VCaP (cell line): ENCODE measurements around the gene TES.

ENCODE experiments used
- H3K27ac ChIP-seq: fragments of 450-650 bp; 2 replicates; pipeline ENCODE4 v1.5.1; 2017
- TF ChIP-seq, protein P1 (sequence below): fragments of 450-650 bp; conservative IDR thresholded peaks from 2 replicates; pipeline ENCODE4 v1.5.1; 2017; ENCODE audit warnings: mild to moderate bottlenecking, moderate library complexity

TES gene

DNA sequence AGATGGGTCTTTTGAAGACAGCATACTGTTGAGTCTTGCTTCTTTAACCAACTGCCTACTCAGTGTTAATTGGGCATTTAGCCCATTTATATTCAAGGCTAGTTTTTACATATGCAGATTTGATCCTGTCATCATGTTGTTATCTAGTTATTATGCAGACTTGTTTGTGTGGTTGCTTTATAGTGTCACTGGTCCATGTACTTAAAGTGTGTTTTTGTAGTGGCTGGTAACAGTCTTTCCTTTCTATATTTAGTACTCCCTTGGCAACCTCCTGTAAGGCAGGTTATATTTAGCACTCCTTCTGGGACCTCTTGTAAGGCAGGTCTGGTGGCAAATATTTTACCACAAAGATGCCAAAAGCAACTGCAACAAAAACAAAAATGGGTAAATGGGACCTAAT is 66.7 kb downstream of the TES start:
- TF ChIP-seq, protein P1, sequence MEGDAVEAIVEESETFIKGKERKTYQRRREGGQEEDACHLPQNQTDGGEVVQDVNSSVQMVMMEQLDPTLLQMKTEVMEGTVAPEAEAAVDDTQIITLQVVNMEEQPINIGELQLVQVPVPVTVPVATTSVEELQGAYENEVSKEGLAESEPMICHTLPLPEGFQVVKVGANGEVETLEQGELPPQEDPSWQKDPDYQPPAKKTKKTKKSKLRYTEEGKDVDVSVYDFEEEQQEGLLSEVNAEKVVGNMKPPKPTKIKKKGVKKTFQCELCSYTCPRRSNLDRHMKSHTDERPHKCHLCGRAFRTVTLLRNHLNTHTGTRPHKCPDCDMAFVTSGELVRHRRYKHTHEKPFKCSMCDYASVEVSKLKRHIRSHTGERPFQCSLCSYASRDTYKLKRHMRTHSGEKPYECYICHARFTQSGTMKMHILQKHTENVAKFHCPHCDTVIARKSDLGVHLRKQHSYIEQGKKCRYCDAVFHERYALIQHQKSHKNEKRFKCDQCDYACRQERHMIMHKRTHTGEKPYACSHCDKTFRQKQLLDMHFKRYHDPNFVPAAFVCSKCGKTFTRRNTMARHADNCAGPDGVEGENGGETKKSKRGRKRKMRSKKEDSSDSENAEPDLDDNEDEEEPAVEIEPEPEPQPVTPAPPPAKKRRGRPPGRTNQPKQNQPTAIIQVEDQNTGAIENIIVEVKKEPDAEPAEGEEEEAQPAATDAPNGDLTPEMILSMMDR, result no peak
- no peak overlapping the region for H3K27ac ChIP-seq

DNA sequence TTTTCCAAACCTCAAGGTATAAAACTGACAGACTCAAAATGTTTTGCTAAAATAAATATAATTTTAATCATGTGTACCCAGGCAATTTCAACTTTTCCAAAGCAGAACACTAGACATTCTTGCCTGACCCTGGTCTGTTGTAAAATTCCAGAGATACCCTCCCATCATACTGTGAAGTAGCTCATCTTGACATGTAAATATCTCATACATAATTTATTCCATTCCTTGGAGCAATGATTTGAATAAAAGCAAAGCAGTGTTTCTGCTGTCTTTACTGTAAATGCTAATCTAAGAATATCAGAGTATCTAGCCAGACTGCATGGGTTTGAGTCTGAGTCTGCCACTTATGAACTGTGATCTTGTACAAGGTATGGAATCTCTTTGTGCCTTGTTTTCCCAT is 68.9 kb downstream of the TES start:
- no peak overlapping the region for H3K27ac ChIP-seq
- TF ChIP-seq, protein P1, result no peak

DNA sequence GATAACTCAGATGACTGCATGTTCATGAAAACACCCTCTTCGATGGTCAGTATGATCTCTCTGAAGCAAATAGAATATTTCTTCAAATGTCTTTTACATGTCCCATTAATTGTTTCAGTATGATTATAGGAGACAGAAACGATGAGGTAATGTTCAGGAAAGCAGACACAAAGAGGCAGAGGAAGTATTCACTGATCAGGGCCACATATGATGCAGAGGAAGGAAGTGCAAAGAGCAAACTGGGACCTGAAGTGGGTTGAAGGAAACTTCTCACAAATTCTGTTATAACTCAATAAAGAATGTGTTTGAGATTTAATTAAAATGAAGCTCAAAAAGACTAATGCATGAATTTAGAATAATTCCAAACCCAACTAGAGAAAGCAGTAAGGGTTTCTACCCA is 70.5 kb downstream of the TES start:
- H3K27ac ChIP-seq, result no peak overlapping the region
- TF ChIP-seq, protein P1, result no peak

DNA sequence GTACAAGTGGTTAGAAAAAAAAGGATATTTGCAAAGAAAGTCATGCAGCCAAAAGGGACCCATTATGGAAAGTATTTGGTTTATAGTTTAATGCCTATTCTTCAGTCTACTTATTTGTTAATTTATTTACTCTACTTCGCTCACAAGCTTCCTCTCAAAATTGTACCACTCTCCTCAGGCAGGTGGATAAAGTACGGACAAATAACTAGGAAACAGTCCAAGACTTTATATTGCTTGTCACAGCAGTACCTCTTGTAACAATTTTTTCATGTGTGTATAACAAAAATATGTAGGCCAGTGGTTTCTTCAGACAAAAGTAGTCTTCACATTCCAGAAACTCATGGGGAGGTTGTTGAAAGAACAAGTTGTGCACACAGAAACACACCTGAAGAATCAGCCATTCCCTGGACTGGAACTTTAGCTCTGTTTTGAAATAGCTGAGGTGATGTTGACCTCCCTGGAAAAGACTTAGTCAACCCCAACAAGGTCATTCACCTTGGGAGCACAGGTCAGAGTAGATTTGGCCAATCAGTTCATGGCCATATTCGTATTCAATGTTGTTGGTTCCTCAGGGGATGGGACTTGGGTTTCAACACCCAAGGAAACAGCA is 73.4 kb downstream of the TES start:
- H3K27ac ChIP-seq, result no peak overlapping the region
- TF ChIP-seq, protein P1, result no peak

DNA sequence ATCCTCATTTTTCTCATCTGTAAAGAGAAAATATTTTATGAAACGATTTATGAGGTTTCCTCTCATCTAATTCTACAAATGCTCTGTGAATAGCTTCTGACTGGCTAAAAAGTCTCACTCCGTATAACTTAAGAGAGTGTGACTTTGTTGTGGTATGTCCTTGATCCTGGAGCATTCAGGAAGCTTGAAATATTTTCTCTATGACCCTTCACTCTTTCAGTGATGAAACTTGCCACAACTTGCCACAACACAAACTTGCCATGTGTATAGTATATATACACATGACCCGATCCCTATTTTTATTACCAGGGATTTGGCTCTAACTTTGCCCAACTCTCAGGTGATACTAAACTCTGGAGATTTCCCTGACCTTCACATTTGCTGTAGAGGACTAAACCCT is 74.1 kb downstream of the TES start:
- H3K27ac ChIP-seq, result no peak overlapping the region
- TF ChIP-seq, protein P1, result no peak

DNA sequence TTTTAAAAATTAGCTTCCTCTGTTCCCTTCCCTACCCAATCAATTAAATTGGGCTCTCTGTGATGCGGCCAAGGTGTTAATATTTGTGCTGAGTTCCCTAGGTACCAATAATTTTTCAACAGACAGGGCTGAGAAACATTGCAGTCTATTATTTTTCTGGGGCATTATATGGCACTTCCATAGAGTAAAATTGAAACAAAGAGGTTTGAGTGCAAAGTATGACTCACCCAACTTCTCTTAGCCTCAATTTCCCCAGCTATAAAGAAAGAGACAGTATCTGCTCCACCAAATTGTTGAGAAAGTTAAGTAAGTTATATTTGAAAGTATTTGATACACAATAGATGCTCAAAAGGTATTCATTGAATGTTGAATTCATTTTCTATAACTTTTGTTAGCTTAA is 74.9 kb downstream of the TES start:
- no peak overlapping the region for H3K27ac ChIP-seq
- TF ChIP-seq, protein P1, result no peak

DNA sequence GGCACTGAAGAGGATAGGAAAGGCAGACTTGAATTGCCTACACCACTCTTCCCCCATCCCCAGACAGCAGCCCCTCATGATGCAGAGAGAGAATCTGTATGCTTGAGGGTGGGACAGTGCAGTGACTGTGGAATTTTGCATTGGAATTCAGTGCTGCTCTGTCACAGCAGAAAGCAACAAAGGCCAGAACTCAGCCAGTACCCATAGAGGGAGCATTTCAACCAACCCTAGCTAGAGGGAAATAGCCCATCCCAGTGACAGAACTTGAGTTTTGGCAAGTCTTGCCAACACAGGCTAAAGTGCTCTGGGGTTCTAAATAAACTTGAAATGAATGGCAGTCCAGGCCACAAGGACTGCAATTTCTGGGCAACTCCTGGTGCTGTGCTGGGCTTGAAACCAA is 80.4 kb downstream of the TES start:
- no peak overlapping the region for H3K27ac ChIP-seq
- TF ChIP-seq, protein P1, result no peak

DNA sequence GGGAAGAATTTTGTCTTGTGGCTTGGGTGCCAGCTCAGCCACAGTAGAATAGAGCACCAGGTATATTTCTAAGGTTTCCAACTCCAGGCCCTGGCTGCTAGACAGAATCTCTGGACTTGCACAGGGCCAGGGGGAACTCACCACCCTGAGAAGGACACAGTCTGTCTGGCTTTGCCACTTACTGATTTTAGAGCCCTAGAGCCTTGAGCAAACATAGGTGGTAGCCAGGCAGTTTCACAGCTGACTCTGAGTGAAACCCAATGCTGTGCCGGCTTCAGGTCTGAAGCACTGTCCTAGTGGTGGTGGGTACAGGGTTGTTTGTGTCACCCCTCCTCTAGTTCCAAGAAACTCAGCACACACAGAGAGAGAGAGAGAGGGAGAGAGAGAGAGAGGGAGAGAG is 81.6 kb downstream of the TES start:
- TF ChIP-seq, protein P1, result no peak

More for the DNA sequence above, 81.6 kb downstream of the TES start:
- H3K27ac ChIP-seq, result no peak overlapping the region
